Naive thymus-derived CD8-positive, alpha-beta T cell (primary cell): ENCODE data around the gene TEX19. TPM values are rescaled to one million over a fixed set of nuclear protein-coding genes. Genes with fewer than 3 reads are reported as not detected.
"Not testable (repeated sequence)": the region's sequence is repeated elsewhere in the genome, so short reads cannot be mapped to it uniquely, and the experiment has no call there.

Experiments used
- ATAC-seq, 2 donors: fragments of 150-1000 bp; cut with Tn5 transposase in 1 of 2; sonication (Bioruptor Pico), chemical (Tn5 transposase) in 1 of 2; 1 replicate in 1 of 2; 2 replicates in 1 of 2; pipeline ENCODE4 v1.10.0; 2021; ENCODE audit warnings: mild to moderate bottlenecking in 2 of 2, moderate library complexity in 2 of 2
- POLR2A ChIA-PET: fragments of 350-600 bp; sonication (Branson Sonifier 250); formaldehyde crosslinking; loops from one replicate; lab custom pipeline; 2021; ENCODE audit warnings: antibody characterized with exemption; lab: Charles Lee
- DNase-seq, 10 donors: peaks; one replicate each; pipeline versions ENCODE4 v3.0.0 to v3.0.0-alpha.2; 2020 to 2022
- H3K27ac Mint-ChIP-seq, 10 donors: one replicate each; pipeline ENCODE4 v1.8.0; 2020 to 2022; ENCODE audit warnings: mild to moderate bottlenecking in 10 of 10, mixed read lengths in 10 of 10, moderate library complexity in 4 of 10, inconsistent platforms in 1 of 10
- H3K27me3 Mint-ChIP-seq, 5 donors: one replicate each; pipeline ENCODE4 v1.8.0; 2021 to 2022; ENCODE audit warnings: mixed read lengths in 5 of 5
- H3K36me3 Mint-ChIP-seq, 3 donors: one replicate each; pipeline ENCODE4 v1.8.0; 2020 to 2022; ENCODE audit warnings: mixed read lengths in 3 of 3, mild to moderate bottlenecking in 2 of 3, inconsistent platforms in 1 of 3
- H3K4me1 Mint-ChIP-seq, 4 donors: one replicate each; pipeline ENCODE4 v1.8.0; 2021 to 2022; ENCODE audit warnings: mixed read lengths in 4 of 4
- H3K4me3 Mint-ChIP-seq, 10 donors: one replicate each; pipeline ENCODE4 v1.8.0; 2020 to 2022; ENCODE audit warnings: mild to moderate bottlenecking in 10 of 10, mixed read lengths in 10 of 10, moderate library complexity in 6 of 10, inconsistent platforms in 1 of 10
- H3K9me3 Mint-ChIP-seq, 9 donors: one replicate each; pipeline ENCODE4 v1.8.0; 2020 to 2022; ENCODE audit warnings: mixed read lengths in 9 of 9, mild to moderate bottlenecking in 3 of 9, inconsistent platforms in 1 of 9, moderate library complexity in 1 of 9
- polyA plus RNA-seq, 3 donors: library from polyadenylated mRNA; unstranded; fragments of 300-500 nt; fragmentation: Illumina TruSeq; gene quantifications; one replicate each; pipeline ENCODE4 v1.2.3, GENCODE V29; 2021
- total RNA-seq, 8 experiments: library from RNA in 2 of 8; stranded (reverse) in 2 of 8; gene quantifications; one replicate each; pipeline ENCODE4 v1.2.3 and lab custom pipeline; 2021 to 2026

Gene TEX19
- total and polyA plus RNA-seq, 5 experiments from 2014 or later = not detected

GRCh38 chr17:82380860-82381702 lies 22.0 kb downstream of the TEX19 start:
- no peak overlapping the region for H3K27ac Mint-ChIP-seq
- POLR2A ChIA-PET = no interaction called here
- ATAC-seq (no peak), DNase-seq (no peak)
- H3K4me3 Mint-ChIP-seq = no peak overlapping the region
- H3K4me1 Mint-ChIP-seq = peaks cover 0 to 6% (median 0%) of the 10 kb centered on the region in 4 donors
- peaks cover 15 to 43% (median 22%) of the 10 kb centered on the region in 5 donors for H3K27me3 Mint-ChIP-seq
- no peaks in the 10 kb centered on the region for H3K9me3 Mint-ChIP-seq
- H3K36me3 Mint-ChIP-seq = no peaks in the 10 kb centered on the region

DNA sequence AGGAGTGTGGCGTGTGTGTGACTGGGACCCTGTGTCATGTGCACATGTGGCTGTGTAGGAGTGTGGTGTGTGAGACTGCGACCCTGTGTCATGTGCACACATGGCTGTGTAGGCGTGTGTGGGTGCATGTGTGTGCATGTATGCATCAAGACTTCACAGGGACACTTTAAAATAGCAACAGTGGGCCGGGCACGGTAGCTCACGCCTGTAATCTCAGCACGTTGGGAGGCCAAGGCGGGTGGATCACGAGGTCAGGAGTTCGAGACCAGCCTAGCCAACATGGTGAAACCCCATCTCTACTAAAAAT lies 22.6 kb downstream of the TEX19 start:
- POLR2A ChIA-PET, ATAC-seq, H3K4me1 Mint-ChIP-seq, H3K9me3 Mint-ChIP-seq, H3K4me3 Mint-ChIP-seq, H3K36me3 Mint-ChIP-seq, DNase-seq: not testable (repeated sequence)
- Mint-ChIP-seq H3K27ac (peak overlapping the region in 1 of 10 donors; percentile 17), H3K27me3 (peaks cover 15 to 43% (median 20%) of the 10 kb centered on the region in 5 donors)

DNA sequence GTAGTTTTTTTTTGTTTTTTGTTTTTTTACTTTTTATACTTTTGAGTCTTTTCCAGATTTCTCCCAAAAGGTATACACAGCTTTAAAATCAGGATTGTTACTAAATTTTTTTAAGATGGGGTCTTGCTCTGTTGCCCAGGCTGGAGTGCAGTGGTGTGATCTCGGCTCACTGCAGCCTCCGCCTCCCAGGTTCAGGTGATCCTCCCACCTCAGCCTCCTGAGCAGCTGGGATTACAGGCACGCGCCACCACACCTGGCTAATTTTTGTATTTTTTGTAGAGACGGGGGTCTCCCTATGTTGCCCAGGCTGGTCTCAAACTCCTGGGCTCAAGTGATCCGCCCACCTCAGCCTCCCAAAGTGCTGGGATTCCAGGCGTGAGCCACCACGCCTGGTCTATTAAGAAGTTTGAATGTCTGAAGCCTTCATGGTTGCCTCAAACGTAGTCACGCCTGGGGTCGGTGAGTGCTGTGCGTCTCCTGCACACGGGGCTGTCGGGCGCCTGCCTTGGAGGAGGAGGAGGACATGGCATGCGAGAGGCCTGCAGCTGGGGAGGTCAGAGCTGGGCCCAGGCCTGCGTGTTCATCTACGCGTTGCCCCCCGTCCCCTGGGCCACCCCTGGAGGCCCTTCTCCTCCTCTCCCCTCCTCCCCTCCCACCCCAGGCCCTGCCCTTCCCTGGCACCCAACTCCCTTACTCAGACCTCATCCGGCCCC lies 23.3 kb downstream of the TEX19 start:
- not testable (repeated sequence) for H3K4me1 Mint-ChIP-seq, H3K27ac Mint-ChIP-seq, DNase-seq, H3K36me3 Mint-ChIP-seq, H3K4me3 Mint-ChIP-seq, ATAC-seq, H3K9me3 Mint-ChIP-seq
- peaks cover 14 to 41% (median 19%) of the 10 kb centered on the region in 5 donors for H3K27me3 Mint-ChIP-seq
- POLR2A ChIA-PET = interaction anchor here (0.7 kb wide), 1 partner anchor 246 kb away, joined by 4 read pairs; no protein-coding TSS in a partner anchor

- DNase-seq (no peak), ATAC-seq (no peak)
- no peaks in the 10 kb centered on the region for H3K9me3 Mint-ChIP-seq
- H3K4me3 Mint-ChIP-seq = no peak overlapping the region
- no peaks in the 10 kb centered on the region for H3K36me3 Mint-ChIP-seq
- no peak overlapping the region for H3K27ac Mint-ChIP-seq
- POLR2A ChIA-PET = no interaction called here
- H3K4me1 Mint-ChIP-seq = peaks cover 3 to 9% (median 7%) of the 10 kb centered on the region in 4 donors
- peaks cover 14 to 36% (median 18%) of the 10 kb centered on the region in 5 donors for H3K27me3 Mint-ChIP-seq
Measured at GRCh38 chr17:82382933-82383255, 23.8 kb downstream of the TEX19 start.

- H3K27me3 Mint-ChIP-seq = peaks cover 14 to 32% (median 18%) of the 10 kb centered on the region in 5 donors
- H3K4me3 Mint-ChIP-seq = no peak overlapping the region
- POLR2A ChIA-PET = no interaction called here
- no peaks in the 10 kb centered on the region for H3K36me3 Mint-ChIP-seq
- ATAC-seq = no peak
- no peaks in the 10 kb centered on the region for H3K9me3 Mint-ChIP-seq
- DNase-seq = no peak
- H3K27ac Mint-ChIP-seq = no peak overlapping the region
- H3K4me1 Mint-ChIP-seq = peaks cover 3 to 10% (median 7%) of the 10 kb centered on the region in 4 donors
Measured at GRCh38 chr17:82383411-82383810, 24.4 kb downstream of the TEX19 start.

DNA sequence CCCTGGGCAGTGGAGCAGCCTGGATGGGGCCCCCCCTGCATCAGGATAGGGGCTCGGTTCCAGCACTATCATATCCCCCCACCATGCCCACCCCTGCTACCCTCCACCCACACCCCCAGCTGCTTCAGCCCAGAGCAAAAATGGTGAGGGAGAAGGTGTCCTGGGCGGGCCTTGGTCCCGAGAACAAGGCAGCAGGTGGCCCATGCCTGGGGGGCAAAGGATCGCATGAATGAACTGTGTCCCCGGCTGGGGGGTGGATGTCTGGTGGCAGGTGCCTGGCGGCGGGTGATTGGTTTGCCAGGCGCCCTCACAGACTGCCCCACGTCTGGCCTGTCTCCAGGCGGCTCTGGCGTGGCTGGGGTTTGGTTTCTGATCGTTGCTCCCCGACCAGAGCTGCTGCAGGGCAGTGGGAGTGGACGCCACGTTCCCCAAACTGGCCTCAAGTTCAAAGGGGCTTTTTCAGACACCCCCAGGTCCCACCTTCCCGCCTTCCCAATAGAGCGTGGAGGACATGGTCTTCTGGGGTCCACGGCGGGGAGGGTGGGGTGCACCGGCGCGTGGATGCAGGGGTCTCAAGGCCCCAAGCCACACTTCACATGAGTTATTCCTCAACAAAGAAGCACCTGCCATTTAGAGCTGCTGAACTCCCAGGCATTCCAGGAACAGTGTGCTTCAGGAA lies 25.1 kb downstream of the TEX19 start:
- POLR2A ChIA-PET = interaction anchor here (0.6 kb wide), 1 partner anchor 141 kb away, joined by 3 read pairs; no protein-coding TSS in a partner anchor
- H3K27me3 Mint-ChIP-seq = peaks cover 11 to 28% (median 15%) of the 10 kb centered on the region in 5 donors
- ATAC-seq = no peak
- H3K9me3 Mint-ChIP-seq = no peaks in the 10 kb centered on the region
- peak overlapping the region in 1 of 10 donors; percentile 43 for H3K27ac Mint-ChIP-seq
- no peak overlapping the region for H3K4me3 Mint-ChIP-seq
- DNase-seq = peak in 1 of 10 donors; percentile 26
- no peaks in the 10 kb centered on the region for H3K36me3 Mint-ChIP-seq
- peaks cover 3 to 10% (median 7%) of the 10 kb centered on the region in 4 donors for H3K4me1 Mint-ChIP-seq

- peaks cover 9 to 22% (median 14%) of the 10 kb centered on the region in 5 donors for H3K27me3 Mint-ChIP-seq
- DNase-seq (peak in 1 of 10 donors; percentile 53), ATAC-seq (peak in 1 of 2 donors; percentile 28)
- H3K4me1 Mint-ChIP-seq = peaks cover 3 to 10% (median 7%) of the 10 kb centered on the region in 4 donors
- H3K36me3 Mint-ChIP-seq = no peaks in the 10 kb centered on the region
- H3K9me3 Mint-ChIP-seq = no peaks in the 10 kb centered on the region
- no peak overlapping the region for H3K4me3 Mint-ChIP-seq
- H3K27ac Mint-ChIP-seq = no peak overlapping the region
- POLR2A ChIA-PET = interaction anchor here (0.6 kb wide), 1 partner anchor 140 kb away, joined by 3 read pairs; no protein-coding TSS in a partner anchor
Measured at GRCh38 chr17:82384730-82385481, 25.9 kb downstream of the TEX19 start.

- DNase-seq (peak in 1 of 10 donors; percentile 31), ATAC-seq (no peak)
- Mint-ChIP-seq H3K27me3 (peaks cover 5 to 14% (median 10%) of the 10 kb centered on the region in 5 donors), H3K4me1 (peaks cover 2 to 10% (median 6%) of the 10 kb centered on the region in 4 donors), H3K27ac (no peak overlapping the region), H3K36me3 (no peaks in the 10 kb centered on the region), H3K4me3 (no peak overlapping the region), H3K9me3 (no peaks in the 10 kb centered on the region)
- POLR2A ChIA-PET = interaction anchor here (0.5 kb wide), 1 partner anchor 152 kb away, joined by 3 read pairs; no protein-coding TSS in a partner anchor
Measured at GRCh38 chr17:82385559-82386254, 26.7 kb downstream of the TEX19 start.

DNA sequence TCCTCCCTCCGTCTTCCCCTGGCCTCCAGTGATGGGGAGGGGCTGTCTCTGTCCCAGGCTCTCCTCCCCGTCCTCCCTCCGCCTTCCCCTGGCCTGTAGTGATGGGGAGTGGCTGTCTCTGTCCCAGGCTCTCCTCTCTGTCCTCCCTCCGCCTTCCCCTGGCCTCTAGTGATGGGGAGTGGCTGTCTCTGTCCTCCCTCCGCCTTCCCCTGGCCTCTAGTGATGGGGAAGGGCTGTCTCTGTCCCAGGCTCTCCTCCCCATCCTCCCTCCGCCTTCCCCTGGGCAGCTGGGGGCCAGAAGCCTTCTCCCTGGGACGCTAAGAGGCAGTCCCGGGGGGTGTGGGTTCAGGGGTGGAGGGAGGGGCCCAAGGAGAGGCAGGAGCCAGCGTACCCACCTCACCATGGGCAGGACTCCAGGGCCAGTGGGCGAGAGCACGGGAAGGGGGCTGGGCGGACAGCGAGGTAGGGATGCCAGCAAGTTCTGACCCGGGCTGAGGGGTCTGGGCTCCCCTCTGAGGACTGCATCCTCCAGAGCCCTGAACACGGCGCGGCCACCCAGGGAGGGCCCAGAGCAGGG lies 27.3 kb downstream of the TEX19 start:
- POLR2A ChIA-PET = no interaction called here
- Mint-ChIP-seq H3K27me3 (peaks cover 0 to 9% (median 3%) of the 10 kb centered on the region in 5 donors), H3K27ac (no peak overlapping the region), H3K4me1 (peaks cover 0 to 10% (median 6%) of the 10 kb centered on the region in 4 donors), H3K36me3 (no peaks in the 10 kb centered on the region), H3K4me3 (no peak overlapping the region), H3K9me3 (no peaks in the 10 kb centered on the region)
- DNase-seq = peak in 1 of 10 donors; percentile 51
- no peak for ATAC-seq

DNA sequence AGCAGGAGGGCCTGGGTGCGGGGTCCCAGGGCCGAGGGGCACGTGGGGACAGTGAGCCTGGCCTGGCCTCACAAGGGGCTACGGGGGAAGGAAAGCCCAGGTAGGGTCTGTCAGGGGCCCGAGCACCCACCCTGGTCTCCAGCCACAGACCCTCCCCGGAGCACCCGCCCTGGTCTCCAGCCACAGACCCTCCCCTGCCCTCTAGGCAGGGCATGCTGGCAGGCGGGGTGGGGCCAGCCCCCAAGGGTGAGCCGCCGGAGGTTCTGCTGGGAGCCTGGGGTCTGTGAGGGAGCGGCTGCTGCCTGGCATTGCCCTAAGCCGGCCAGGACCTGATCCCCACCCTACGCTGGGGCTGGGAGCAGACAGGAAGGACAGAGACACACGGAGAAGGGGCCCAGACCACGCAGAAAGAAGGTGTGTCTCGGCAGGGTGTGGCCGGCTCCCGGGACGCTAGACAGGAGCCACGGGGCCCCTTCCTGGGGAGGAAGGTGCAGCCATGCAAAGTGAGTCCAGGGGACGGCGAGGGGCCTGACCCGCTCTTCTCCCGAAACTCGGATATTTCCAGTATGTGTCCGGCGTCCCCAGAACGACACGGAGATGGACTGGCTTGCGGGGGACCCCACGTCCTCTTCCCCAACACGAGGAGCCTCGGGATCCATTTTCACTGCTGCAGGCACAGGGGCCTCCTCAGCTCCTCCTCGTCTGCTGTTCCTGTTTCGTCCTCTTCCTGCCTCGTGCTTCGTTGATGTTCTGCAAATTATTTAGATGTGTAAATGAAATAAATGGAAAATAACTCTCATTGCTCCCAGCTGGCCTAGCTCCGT lies 28.0 kb downstream of the TEX19 start:
- Mint-ChIP-seq H3K4me1 (peaks cover 0 to 10% (median 6%) of the 10 kb centered on the region in 4 donors), H3K36me3 (no peaks in the 10 kb centered on the region), H3K27ac (peak overlapping the region in 4 of 10 donors; percentile 13 to 69 (median 48)), H3K27me3 (peaks cover 0 to 4% (median 0%) of the 10 kb centered on the region in 5 donors), H3K9me3 (no peaks in the 10 kb centered on the region), H3K4me3 (no peak overlapping the region)
- DNase-seq (peak in 1 of 10 donors; percentile 57), ATAC-seq (no peak)
- POLR2A ChIA-PET = no interaction called here
